ENCODE measurements around the gene PRR15L. TPM values are rescaled to one million over a fixed set of nuclear protein-coding genes. Genes with fewer than 3 reads are reported as not detected.

The PRR15L gene
- total RNA-seq, 1 experiment from 2014 or later: 0.18 TPM

GRCh38 chr17:47946516-47946915 is 11.2 kb downstream of the PRR15L start:
- Histone ChIP-seq H3K4me3 (ENCODE audit: low read depth in 2 of 2, low read length in 2 of 2) (no peak overlapping the region), H3K27ac (ENCODE audit: low read length) (no peak overlapping the region), H3K27me3 (ENCODE audit: control insufficient read depth, insufficient read depth, low read length) (no peaks in the 10 kb centered on the region), H3K9me3 (ENCODE audit: control insufficient read depth, insufficient read depth, low read depth, low read length) (no peaks in the 10 kb centered on the region), H3K36me3 (ENCODE audit: control insufficient read depth, insufficient read depth, low read length) (no peaks in the 10 kb centered on the region; the same call in 1 of the 2 replicates), H3K4me1 (ENCODE audit: control insufficient read depth, insufficient read depth, low read length) (peaks cover 20% of the 10 kb centered on the region)
- POLR2A ChIA-PET: interaction anchor here (0.5 to 0.7 kb wide), 3 partner anchors 21 to 67 kb away, joined by 3 to 7 read pairs (median 3); no protein-coding TSS in a partner anchor
- TF ChIP-seq REST (IDR thresholded peaks at IDR 0.05; ENCODE audit: insufficient read depth in 1 of 2, low read depth in 2 of 2, low read length in 1 of 2): no peak
- no peak for TF ChIP-seq TCF7L2 (IDR thresholded peaks at IDR 0.05; ENCODE audit: low read depth, low read length)
- TF ChIP-seq SIN3A (IDR thresholded peaks at IDR 0.05; ENCODE audit: borderline replicate concordance, insufficient read depth, low read depth, low read length): no peak
- no peak for TF ChIP-seq CTCF (IDR thresholded peaks at IDR 0.05)
- no peak for TF ChIP-seq POLR2AphosphoS5 (IDR thresholded peaks at IDR 0.05; ENCODE audit: low read depth, low read length)
- intact Hi-C loops (cut with micrococcal nuclease; ENCODE audit: unreplicated experiment) (no loop called here), in situ Hi-C loops (cut with HindIII; ENCODE audit: low pct_unique_long_range_greater_than_20kb, low sequenced_read_pairs) (no loop called here)
- CTCF ChIA-PET: interaction anchor here (0.6 to 1.4 kb wide), 7 partner anchors 10 to 104 kb away, joined by 3 to 19 read pairs (median 5); partner anchors contain the start of gene CDK5RAP3
- DNase-seq (ENCODE audit: low read depth, low spot score) (no peak), ATAC-seq (no peak)
- no TSS peak for BruUV-seq (replicated peaks)

- POLR2A ChIA-PET: interaction anchor here (0.5 kb wide), 1 partner anchor 70 kb away, joined by 9 read pairs; no protein-coding TSS in a partner anchor
- ATAC-seq (no peak), DNase-seq (ENCODE audit: low read depth, low spot score) (no peak)
Measured at GRCh38 chr17:47945529-47946508, 11.9 kb downstream of the PRR15L start.

More at GRCh38 chr17:47945529-47946508, 11.9 kb downstream of the PRR15L start:
- Histone ChIP-seq H3K27ac (ENCODE audit: low read length) (no peak overlapping the region), H3K36me3 (ENCODE audit: control insufficient read depth, insufficient read depth, low read length) (no peaks in the 10 kb centered on the region; the same call in 1 of the 2 replicates), H3K4me1 (ENCODE audit: control insufficient read depth, insufficient read depth, low read length) (peaks cover 20% of the 10 kb centered on the region), H3K4me3 (ENCODE audit: low read depth in 2 of 2, low read length in 2 of 2) (no peak overlapping the region), H3K27me3 (ENCODE audit: control insufficient read depth, insufficient read depth, low read length) (no peaks in the 10 kb centered on the region), H3K9me3 (ENCODE audit: control insufficient read depth, insufficient read depth, low read depth, low read length) (no peaks in the 10 kb centered on the region)
- intact Hi-C loops (cut with micrococcal nuclease; ENCODE audit: unreplicated experiment) (no loop called here), in situ Hi-C loops (cut with HindIII; ENCODE audit: low pct_unique_long_range_greater_than_20kb, low sequenced_read_pairs) (no loop called here)
- TF ChIP-seq SIN3A (IDR thresholded peaks at IDR 0.05; ENCODE audit: borderline replicate concordance, insufficient read depth, low read depth, low read length): no peak
- no peak for TF ChIP-seq REST (IDR thresholded peaks at IDR 0.05; ENCODE audit: insufficient read depth in 1 of 2, low read depth in 2 of 2, low read length in 1 of 2)
- TF ChIP-seq CTCF (IDR thresholded peaks at IDR 0.05): no peak
- no peak for TF ChIP-seq POLR2AphosphoS5 (IDR thresholded peaks at IDR 0.05; ENCODE audit: low read depth, low read length)
- no peak for TF ChIP-seq TCF7L2 (IDR thresholded peaks at IDR 0.05; ENCODE audit: low read depth, low read length)
- no TSS peak for BruUV-seq (replicated peaks)
- CTCF ChIA-PET: interaction anchor here (0.6 to 1.0 kb wide), 2 partner anchors 22 to 25 kb away, joined by 3 to 6 read pairs; partner anchors contain the start of gene CDK5RAP3

Measured in Panc1 (cell line).